H54 (cell line): ENCODE results near the gene RNU6-9.

Experiments used
- DNase-seq: peaks from one replicate; pipeline ENCODE4 v3.0.0; 2011; ENCODE audit warnings: low spot score, mixed read lengths; ENCODE audit not compliant: insufficient read length
- FAIRE-seq: peaks from 3 replicates; lab custom pipeline; 2011; peaks lifted over from hg19 to GRCh38; lab: Jason Lieb, UNC
- POLR2A ChIP-seq: IDR thresholded peaks from 2 replicates; pipeline ENCODE4 v1.6.1; 2011; ENCODE audit warnings: low read depth, mild to moderate bottlenecking, low read length

RNU6-9 gene

GRCh38 chr19:904545-904944 lies 11.3 kb downstream of the RNU6-9 start:
- TF ChIP-seq POLR2A: no peak
- DNase-seq: no peak
- FAIRE-seq: no peak

- TF ChIP-seq POLR2A: no peak
- DNase-seq: no peak
- no peak for FAIRE-seq
Observed at GRCh38 chr19:906480-906879, 13.2 kb downstream of the RNU6-9 start.

- FAIRE-seq: no peak
- DNase-seq: no peak
- TF ChIP-seq POLR2A: no peak
Observed at GRCh38 chr19:907183-907853, 14.0 kb downstream of the RNU6-9 start.

GRCh38 chr19:911197-912033 lies 18.1 kb downstream of the RNU6-9 start:
- TF ChIP-seq POLR2A: no peak
- no peak for DNase-seq
- FAIRE-seq: no peak

- no peak for TF ChIP-seq POLR2A
- FAIRE-seq (no peak), DNase-seq (no peak)
Observed at GRCh38 chr19:912181-913079, 19.1 kb downstream of the RNU6-9 start.

GRCh38 chr19:913080-913748 lies 19.9 kb downstream of the RNU6-9 start, which contains the start of gene R3HDM4:
Gene R3HDM4, minus strand, starts transcription at chr19:913219. Its CDS starts 62 bp downstream, at chr19:913157.
- DNase-seq (peak; percentile 85), FAIRE-seq (no peak)
- peak; percentile 71 for TF ChIP-seq POLR2A

GRCh38 chr19:916645-917322 lies 23.5 kb downstream of the RNU6-9 start:
- TF ChIP-seq POLR2A: no peak
- FAIRE-seq (no peak), DNase-seq (no peak)

- FAIRE-seq (no peak), DNase-seq (no peak)
- TF ChIP-seq POLR2A: no peak
Observed at GRCh38 chr19:917323-918151, 24.3 kb downstream of the RNU6-9 start, which contains the start of gene KISS1R. Gene KISS1R, plus strand, starts transcription at chr19:917333. Its CDS starts 170 bp downstream, at chr19:917503.

- no peak for FAIRE-seq
- no peak for DNase-seq
- no peak for TF ChIP-seq POLR2A
Observed at GRCh38 chr19:918152-918437, 24.8 kb downstream of the RNU6-9 start.

GRCh38 chr19:918481-919198 lies 25.4 kb downstream of the RNU6-9 start:
- FAIRE-seq: no peak
- DNase-seq: no peak
- TF ChIP-seq POLR2A: no peak

- no peak for FAIRE-seq
- DNase-seq: no peak
- TF ChIP-seq POLR2A: no peak
Observed at GRCh38 chr19:919199-920050, 26.1 kb downstream of the RNU6-9 start.
